ENCODE results near the gene U2AF2. TPM values are rescaled to one million over a fixed set of nuclear protein-coding genes. Genes with fewer than 3 reads are reported as not detected.

The U2AF2 gene
- total and polyA plus RNA-seq, 2 experiments from 2014 or later: 73.1 to 233 TPM

DNA sequence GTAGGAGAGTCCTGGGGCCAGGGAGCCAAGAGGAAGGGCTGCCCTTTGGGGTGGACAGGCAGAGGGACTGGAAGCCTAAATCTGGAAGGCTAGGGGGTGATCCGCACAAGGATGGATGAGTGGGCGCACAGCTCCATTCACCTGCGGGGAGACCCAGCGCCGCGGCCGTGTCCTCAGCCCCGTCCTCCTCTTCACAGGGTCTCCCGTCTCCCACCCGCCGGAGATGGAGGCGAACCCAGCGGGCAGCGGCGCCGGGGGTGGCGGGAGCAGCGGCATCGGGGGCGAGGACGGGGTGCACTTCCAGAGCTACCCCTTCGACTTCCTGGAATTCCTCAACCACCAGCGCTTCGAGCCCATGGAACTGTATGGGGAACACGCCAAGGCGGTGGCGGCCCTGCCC lies 41.4 kb upstream of the U2AF2 start:
- TF ChIP-seq ZNF462 (CRISPR knock-in tag; IDR thresholded peaks at IDR 0.05) (no peak), CREB1 (CRISPR knock-in tag; IDR thresholded peaks at IDR 0.05; ENCODE audit: low read depth) (no peak), EZH2phosphoT487 (IDR thresholded peaks at IDR 0.05; ENCODE audit: unreplicated experiment) (no peak), EZH2 (IDR thresholded peaks at IDR 0.05; ENCODE audit: low read depth, unreplicated experiment) (no peak), ZNF114 (CRISPR knock-in tag; IDR thresholded peaks at IDR 0.05) (no peak), ZNF331 (CRISPR knock-in tag; IDR thresholded peaks at IDR 0.05; ENCODE audit: low read depth) (no peak), NANOG (IDR thresholded peaks at IDR 0.05; ENCODE audit: borderline replicate concordance) (no peak), JUNB (IDR thresholded peaks at IDR 0.05; ENCODE audit: unreplicated experiment) (no peak), POLR2AphosphoS5 (IDR thresholded peaks at IDR 0.05; ENCODE audit: low read depth) (no peak), ETS1 (IDR thresholded peaks at IDR 0.05) (no peak), STAT1 (IDR thresholded peaks at IDR 0.05; ENCODE audit: unreplicated experiment) (no peak)
- TF ChIP-seq, protein P1, sequence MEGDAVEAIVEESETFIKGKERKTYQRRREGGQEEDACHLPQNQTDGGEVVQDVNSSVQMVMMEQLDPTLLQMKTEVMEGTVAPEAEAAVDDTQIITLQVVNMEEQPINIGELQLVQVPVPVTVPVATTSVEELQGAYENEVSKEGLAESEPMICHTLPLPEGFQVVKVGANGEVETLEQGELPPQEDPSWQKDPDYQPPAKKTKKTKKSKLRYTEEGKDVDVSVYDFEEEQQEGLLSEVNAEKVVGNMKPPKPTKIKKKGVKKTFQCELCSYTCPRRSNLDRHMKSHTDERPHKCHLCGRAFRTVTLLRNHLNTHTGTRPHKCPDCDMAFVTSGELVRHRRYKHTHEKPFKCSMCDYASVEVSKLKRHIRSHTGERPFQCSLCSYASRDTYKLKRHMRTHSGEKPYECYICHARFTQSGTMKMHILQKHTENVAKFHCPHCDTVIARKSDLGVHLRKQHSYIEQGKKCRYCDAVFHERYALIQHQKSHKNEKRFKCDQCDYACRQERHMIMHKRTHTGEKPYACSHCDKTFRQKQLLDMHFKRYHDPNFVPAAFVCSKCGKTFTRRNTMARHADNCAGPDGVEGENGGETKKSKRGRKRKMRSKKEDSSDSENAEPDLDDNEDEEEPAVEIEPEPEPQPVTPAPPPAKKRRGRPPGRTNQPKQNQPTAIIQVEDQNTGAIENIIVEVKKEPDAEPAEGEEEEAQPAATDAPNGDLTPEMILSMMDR (conservative IDR thresholded peaks at IDR 0.05; ENCODE audit: low read depth in 2 of 2): no peak
- TF ChIP-seq, protein P2, sequence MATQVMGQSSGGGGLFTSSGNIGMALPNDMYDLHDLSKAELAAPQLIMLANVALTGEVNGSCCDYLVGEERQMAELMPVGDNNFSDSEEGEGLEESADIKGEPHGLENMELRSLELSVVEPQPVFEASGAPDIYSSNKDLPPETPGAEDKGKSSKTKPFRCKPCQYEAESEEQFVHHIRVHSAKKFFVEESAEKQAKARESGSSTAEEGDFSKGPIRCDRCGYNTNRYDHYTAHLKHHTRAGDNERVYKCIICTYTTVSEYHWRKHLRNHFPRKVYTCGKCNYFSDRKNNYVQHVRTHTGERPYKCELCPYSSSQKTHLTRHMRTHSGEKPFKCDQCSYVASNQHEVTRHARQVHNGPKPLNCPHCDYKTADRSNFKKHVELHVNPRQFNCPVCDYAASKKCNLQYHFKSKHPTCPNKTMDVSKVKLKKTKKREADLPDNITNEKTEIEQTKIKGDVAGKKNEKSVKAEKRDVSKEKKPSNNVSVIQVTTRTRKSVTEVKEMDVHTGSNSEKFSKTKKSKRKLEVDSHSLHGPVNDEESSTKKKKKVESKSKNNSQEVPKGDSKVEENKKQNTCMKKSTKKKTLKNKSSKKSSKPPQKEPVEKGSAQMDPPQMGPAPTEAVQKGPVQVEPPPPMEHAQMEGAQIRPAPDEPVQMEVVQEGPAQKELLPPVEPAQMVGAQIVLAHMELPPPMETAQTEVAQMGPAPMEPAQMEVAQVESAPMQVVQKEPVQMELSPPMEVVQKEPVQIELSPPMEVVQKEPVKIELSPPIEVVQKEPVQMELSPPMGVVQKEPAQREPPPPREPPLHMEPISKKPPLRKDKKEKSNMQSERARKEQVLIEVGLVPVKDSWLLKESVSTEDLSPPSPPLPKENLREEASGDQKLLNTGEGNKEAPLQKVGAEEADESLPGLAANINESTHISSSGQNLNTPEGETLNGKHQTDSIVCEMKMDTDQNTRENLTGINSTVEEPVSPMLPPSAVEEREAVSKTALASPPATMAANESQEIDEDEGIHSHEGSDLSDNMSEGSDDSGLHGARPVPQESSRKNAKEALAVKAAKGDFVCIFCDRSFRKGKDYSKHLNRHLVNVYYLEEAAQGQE (IDR thresholded peaks at IDR 0.05; ENCODE audit: unreplicated experiment): no peak
- no peaks in the 10 kb centered on the region for H3K9me2 ChIP-seq (ENCODE audit: insufficient read depth)
- Mint-ChIP-seq H3K4me1 (0 out of 3 replicates have a peak, but pooled peaks cover 2% of the 10 kb centered on the region), H3K36me3 (ENCODE audit: low read depth) (peaks cover 37% of the 10 kb centered on the region), H3K27ac (no peak overlapping the region), H3K9me3 (peaks cover 3% of the 10 kb centered on the region), H3K4me3 (no peak overlapping the region), H3K27me3 (ENCODE audit: insufficient read depth, low read depth, poor library complexity) (peaks cover 13% of the 10 kb centered on the region)
- H3K27me3 ChIP-seq (ENCODE audit: insufficient read depth): no peaks in the 10 kb centered on the region
- H3K4me1 ChIP-seq (ENCODE audit: insufficient read depth): no peaks in the 10 kb centered on the region
- H3K27ac ChIP-seq (ENCODE audit: low read depth): no peak overlapping the region
- no peak for ATAC-seq
- H4K20me1 ChIP-seq (replicated peaks; ENCODE audit: insufficient read depth): peaks cover 29% of the 10 kb centered on the region
- H3K4me3 ChIP-seq: no peak overlapping the region
- peak; percentile 2 for DNase-seq (ENCODE audit: low spot score)
- H3K4me2 ChIP-seq: no peak overlapping the region
- H3K36me3 ChIP-seq (ENCODE audit: insufficient read depth): peaks cover 5% of the 10 kb centered on the region; the same call in 1 of the 2 replicates
- peaks cover 2% of the 10 kb centered on the region; the same call in 1 of the 2 replicates for H3K79me2 ChIP-seq (replicated peaks; ENCODE audit: insufficient read depth)
- no peak overlapping the region for H2AFZ ChIP-seq
- H3F3A ChIP-seq (replicated peaks; ENCODE audit: low read depth): 0 out of 2 replicates have a peak, but pooled peaks cover 3% of the 10 kb centered on the region

Measured in GM23338 (cell line).